Measurements from ENCODE around the gene TAS2R41.
"Not testable (repeated sequence)": the region's sequence is repeated elsewhere in the genome, so short reads cannot be mapped to it uniquely, and the experiment has no call there.

Gene TAS2R41

GRCh38 chr7:143522309-143522916, 44.7 kb downstream of the TAS2R41 start:
- DNase-seq = not testable (repeated sequence)
